Loucy (cell line): ENCODE measurements around the gene PRPF18.

Source experiments
- CTCF ChIP-seq: fragments of 200-600 bp; sonication (generic); conservative IDR thresholded peaks from 2 replicates; pipeline ENCODE4 v1.5.1; 2014; ENCODE audit warnings: mild to moderate bottlenecking, antibody characterized with exemption, low read length
- EZH2phosphoT487 ChIP-seq: fragments of 200-600 bp; IDR thresholded peaks from 2 replicates; pipeline ENCODE4 v1.6.1; 2018; ENCODE audit warnings: antibody characterized with exemption, mild to moderate bottlenecking, moderate library complexity, borderline replicate concordance

GRCh38 chr10:13559124-13559700 lies 27.6 kb upstream of the PRPF18 start:
- TF ChIP-seq CTCF (no peak), EZH2phosphoT487 (no peak)
